ENCODE measurements around the gene PDIA6.

GRCh38 chr2:10845640-10846039, 33.1 kb upstream of the PDIA6 start:
- TF ChIP-seq CTCF (IDR thresholded peaks at IDR 0.05; ENCODE audit: low read length) (no peak), EZH2 (IDR thresholded peaks at IDR 0.05; ENCODE audit: borderline replicate concordance, low read length) (no peak)
